HG02588 (cell line): ENCODE measurements around the gene SLC6A6.
"Not testable (repeated sequence)": the region's sequence is repeated elsewhere in the genome, so short reads cannot be mapped to it uniquely, and the experiment has no call there.

Source experiments
- ATAC-seq: cut with Tn5 transposase; IDR thresholded peaks from one replicate; pipeline ENCODE4 v1.9.1; 2021; ENCODE audit warnings: mild to moderate bottlenecking, moderate library complexity; ENCODE audit not compliant: unreplicated experiment

Gene SLC6A6

GRCh38 chr3:14434126-14434497 is 31.7 kb downstream of the SLC6A6 start:
- no peak for ATAC-seq

DNA sequence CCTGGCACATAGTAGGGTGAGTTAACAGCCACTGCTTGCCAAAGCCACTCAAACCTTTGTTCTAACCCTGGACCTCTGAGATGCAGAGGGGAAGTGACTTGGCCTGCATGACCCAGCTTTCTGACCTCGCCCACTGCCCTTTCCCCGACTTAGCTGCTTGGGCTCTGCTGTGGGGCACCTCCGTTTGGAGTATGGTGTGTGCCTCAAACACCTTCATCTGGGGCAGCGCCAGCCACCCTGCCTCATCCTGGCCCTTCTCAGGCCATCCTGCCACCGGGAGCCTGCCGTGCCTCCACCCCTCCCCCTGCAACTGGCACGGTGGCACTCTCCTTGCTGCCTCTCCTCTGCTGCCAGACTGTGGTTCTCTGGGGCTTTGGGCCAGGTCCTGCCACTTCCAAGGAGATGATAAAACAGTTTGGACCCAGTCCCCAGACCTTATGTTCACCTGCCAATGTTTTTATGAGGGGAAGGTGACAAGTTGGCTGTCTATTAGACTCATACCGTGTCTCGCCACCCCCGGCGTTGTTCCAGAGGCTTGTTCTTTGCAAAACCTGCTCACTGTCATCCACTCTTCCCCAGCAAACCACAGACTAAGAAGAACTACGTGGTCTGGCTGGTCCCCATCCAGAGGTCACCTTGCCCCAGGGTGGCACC is 32.2 kb downstream of the SLC6A6 start:
- ATAC-seq, result no peak

DNA sequence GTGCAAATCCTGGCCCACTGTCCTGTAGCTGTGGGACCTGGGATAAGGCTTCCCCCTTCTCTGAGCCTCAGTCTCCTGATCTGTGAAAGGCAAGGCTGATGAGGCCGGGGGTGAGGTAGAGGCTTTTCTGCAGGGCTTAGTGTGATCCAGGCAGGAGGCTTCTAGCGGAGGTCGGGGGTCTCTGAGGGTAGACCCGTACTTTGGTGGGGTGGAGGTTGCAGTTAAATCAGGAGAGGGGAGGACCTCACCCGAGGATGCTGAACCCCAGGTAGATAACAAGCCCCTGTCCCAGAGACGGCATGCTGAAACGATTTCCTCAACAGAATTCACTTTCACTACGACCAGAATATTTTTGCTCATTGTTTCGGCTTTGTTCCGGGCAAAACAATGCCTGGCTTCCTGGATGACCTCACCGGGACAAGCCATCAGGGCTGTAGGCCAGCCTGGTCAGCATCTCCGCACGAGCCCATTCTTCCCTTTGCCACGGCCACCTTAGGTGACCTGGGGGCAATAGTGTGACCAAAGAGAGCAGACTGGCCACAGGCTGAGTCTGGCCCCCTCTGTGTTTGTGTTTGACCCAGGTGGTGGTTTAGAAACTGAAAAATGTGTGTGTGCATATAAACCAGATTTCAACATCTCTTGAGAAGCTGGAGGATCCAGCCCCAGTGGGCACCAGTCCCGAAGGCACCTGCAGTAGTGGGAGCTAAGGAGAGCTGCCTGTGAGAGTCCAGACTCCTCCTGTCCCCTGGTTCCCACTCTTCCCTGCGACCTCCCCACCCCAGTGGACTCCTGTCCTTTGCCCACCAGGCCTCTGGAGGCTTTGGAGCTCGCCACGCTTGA is 33.0 kb downstream of the SLC6A6 start:
- no peak for ATAC-seq

- ATAC-seq, result no peak
These were observed 34.5 kb downstream of the SLC6A6 start for GRCh38 chr3:14436954-14437281.

GRCh38 chr3:14437705-14438104 is 35.3 kb downstream of the SLC6A6 start:
- ATAC-seq, result not testable (repeated sequence)

GRCh38 chr3:14438262-14438661 is 35.9 kb downstream of the SLC6A6 start:
- ATAC-seq, result no peak

GRCh38 chr3:14438929-14439328 is 36.5 kb downstream of the SLC6A6 start:
- no peak for ATAC-seq

DNA sequence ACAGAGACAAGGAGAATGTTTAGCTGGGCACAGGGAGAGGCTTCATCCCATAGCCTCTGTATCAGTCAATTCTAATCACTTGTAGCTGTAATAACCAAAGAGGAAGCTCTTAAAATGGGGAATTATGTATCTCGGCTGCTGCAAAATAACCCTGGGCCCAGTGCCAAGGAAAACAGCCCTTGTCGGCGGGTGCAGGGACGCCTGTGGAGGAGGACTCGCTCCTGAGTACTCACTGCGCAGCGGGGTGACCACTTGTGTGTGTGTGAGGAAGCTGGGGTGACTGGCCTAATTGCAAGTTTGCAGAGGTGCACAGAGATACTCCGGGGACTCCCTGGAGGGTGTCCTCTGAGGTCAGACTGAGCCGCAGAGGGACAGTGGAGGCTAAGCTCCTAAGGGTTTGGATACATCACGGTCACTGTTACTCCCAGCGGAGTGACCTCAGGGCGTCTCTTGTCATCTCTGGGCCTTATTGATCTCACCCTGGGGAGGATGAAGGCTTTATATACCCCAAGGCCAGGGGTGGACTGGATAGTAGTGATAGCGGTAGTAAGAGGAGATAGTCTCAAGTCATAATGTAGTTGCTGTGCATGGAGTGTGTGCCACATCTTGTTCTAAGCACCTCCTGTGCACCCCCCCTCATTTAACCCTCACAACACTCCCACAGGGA is 37.2 kb downstream of the SLC6A6 start:
- ATAC-seq, result no peak

GRCh38 chr3:14440168-14440518 is 37.7 kb downstream of the SLC6A6 start:
- ATAC-seq, result no peak

- no peak for ATAC-seq
These were observed 38.3 kb downstream of the SLC6A6 start for GRCh38 chr3:14440531-14441239.

DNA sequence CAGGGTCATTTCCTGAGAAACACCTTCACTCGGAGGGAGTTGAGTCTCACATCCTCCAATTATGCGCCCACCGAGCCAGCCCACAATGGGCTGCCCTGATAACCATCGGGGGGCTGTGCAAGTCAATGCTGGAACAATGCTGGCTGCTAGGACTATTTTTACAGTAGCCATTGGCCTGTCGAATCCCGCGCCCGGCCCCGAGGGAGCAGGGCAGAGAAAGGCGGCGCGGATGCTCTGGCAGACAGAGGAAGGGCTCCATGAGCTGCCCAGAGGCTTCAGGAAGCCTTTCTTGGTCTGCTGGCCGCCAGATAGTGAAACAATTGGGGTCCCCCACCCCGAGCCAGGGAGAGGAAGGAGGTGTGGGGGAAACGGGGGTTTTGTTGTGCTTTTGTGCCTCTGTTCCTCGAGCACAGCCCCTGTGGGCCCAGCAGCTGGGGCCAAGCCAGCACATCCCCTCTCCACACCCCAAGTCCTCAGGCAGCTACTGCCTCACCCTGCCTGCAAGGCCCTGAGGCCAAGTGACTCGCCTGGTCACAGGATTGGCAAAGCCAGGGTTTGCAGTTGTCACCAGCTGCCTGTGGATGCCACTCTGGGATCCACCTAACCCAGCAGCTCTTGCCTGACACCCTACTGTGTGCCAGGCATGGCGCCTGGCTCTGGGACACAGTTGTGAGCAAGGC is 39.0 kb downstream of the SLC6A6 start:
- no peak for ATAC-seq

DNA sequence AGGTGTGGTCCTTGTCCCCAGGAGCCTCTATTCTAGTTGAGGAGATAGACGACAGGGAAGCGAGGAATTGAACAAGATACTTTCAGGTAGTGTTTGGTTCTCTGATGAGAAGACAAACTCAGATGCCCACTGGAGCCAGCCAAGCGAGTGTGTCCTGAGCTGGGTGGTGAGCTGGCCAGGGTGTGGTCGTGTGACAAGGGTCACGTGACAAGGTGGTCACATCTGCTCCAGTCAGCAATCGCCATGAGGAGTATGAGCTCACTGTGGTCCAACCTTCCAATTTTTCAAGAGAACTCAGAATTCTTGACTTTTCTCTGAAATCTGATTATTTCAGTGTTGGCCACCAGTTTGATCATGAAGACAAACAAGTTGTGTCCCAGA is 39.5 kb downstream of the SLC6A6 start:
- ATAC-seq, result no peak

GRCh38 chr3:14444380-14444779 is 42.0 kb downstream of the SLC6A6 start:
- ATAC-seq, result no peak

DNA sequence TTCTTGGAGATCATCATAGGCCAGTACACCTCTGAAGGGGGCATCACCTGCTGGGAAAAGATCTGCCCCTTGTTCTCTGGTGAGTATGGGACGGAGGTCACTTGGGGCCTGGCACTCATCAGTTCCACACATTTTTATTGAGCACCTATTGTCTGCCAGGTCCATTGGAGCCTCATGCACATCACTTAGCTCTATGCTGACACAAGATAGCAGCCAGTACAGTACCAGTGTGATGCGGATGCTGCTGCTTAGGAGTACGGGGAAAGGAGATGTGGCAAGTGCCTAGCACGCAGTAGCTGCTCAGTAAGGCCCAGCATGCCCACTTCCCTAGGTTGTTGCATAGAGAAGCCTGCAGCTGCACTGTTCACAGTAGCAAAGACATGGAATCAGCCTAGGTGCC is 43.4 kb downstream of the SLC6A6 start:
- ATAC-seq, result no peak

- no peak for ATAC-seq
These were observed 44.7 kb downstream of the SLC6A6 start for GRCh38 chr3:14446988-14447570.

DNA sequence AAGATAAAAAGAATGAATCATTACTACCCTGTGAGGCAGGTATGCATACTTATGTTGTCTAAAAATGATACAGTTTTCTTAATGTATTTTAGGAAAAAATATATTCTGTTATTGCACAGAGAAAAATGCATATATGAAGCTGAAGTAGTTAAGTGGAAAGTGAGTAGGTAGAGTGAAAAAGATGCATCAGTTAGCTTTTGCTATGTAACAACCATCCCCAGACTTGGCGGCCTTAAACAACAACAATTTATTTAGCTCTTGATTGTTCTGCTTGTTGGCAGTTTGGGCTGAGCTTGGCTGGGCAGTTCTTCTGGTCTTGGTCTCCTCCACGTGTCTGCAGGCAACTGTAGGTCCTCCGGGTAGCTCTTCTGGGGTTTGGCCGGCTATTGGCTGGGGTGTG is 45.7 kb downstream of the SLC6A6 start:
- no peak for ATAC-seq

DNA sequence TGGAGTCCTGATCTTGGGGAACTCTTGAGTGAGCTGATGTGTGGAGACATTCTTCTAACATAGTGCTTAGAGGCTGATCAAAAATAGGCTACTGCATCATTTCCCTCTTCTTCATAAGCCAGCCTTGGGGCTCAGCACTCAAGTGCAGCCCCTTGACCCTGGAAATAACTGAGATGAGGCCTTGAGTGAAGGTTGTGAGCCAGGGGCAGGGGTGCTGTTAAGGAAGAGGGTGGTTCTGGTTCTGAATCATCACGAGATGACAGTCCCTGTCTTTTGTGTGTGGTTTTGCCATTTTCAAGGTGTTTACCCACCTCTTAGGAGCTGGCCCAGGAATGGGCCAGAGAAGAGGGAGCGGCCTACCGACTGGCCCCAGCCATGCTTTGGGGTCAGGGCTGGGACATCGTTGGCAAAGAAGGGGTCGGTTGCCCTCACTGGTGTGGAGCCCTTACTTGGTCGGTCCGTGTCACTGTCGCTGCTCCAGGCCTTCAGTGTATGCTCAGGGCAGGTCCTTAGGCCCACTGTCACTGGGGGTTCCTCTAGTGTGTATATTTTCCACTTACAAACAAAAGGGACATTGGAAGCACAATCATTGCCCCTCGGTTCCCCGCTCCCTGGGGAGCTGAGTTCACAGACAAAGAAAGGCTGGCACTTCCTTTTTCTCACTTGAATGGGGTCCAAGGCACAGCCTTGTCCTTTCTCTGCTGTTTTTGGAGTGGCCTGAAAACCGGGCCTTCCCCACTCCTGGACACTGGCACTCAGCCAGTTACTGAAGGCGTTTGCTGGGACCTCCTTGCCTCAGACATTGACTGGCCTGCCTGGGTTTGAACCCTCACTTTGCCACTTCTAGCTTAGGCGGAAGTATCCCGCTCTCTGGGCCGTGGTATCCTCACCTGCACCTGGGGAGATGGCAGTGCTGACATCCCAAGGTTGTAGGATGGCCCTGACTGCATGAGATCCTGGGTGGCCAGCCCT is 46.6 kb downstream of the SLC6A6 start:
- no peak for ATAC-seq

DNA sequence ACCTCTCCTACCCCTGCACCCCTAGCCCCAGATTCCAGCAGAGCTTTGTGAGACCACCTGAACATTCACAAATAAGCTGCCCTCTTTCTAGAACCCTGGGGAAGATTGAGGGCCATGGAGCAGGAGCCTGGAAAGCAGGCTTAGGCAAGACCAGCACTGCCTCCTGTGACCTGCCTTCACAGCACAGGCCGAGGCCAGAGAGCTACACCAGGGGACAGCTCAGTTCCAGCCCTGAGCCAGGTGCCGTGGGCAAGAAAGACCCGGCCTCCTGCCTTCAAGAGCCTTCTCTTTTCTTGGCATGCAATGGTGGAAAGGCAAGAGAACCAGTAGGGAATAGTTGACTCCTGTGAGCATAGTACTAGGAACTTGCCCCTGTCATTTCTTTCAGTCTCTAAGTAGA is 48.1 kb downstream of the SLC6A6 start:
- ATAC-seq, result no peak

DNA sequence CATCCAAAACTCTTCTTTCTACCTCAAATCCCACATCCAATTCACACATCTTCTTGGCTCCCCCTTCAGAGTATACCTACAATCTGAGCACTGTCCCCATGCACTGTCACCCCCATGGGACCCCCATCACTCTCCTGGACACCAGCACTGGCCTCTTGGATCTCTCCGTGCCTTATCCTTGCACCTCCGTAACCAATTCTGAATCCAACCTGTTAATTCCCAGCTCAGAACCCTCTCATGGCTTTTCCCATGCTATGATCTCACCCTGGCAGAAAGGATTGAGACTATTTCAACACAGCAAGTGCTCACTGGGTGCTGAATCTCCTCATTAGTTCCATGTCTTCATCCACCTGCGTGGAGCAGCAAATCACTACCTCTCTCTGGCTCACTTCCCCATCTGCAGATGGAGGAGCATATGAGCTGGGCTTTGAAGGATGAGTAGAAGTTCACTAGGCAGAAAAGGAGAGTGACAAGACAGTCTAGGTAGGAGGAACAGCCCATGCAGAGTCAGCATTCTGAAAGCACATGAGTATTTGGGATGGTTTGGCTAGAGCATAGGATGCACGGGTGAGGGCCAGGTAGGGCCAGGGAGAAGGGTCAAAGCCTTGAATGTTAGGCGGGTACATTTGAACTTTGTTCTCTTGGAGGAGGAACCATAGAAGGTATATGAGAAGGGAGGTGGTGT is 48.7 kb downstream of the SLC6A6 start:
- no peak for ATAC-seq
